Heart right ventricle (tissue), 16 donors: ENCODE data around the gene VPREB3. TPM values are rescaled to one million over a fixed set of nuclear protein-coding genes. Genes with fewer than 3 reads are reported as not detected.

ENCODE experiments used
- ATAC-seq, 8 donors: fragments of 200-7000 bp; cut with Tn5 transposase; one replicate each; pipeline ENCODE4 v1.9.1; 2020; ENCODE audit warnings: mild to moderate bottlenecking in 8 of 8, moderate library complexity in 8 of 8, moderate number of reproducible peaks in 1 of 8
- DNase-seq, 2 donors: peaks; one replicate each; pipeline ENCODE4 v3.0.0-alpha.2; 2020
- H3K27ac ChIP-seq, 10 donors: fragments of 200-600 bp; sonication (generic) in 2 of 10; one replicate each; pipeline versions ENCODE4 v1.5.0 to v1.8.0; 2020 to 2022; ENCODE audit warnings: mild to moderate bottlenecking in 3 of 10
- H3K27me3 ChIP-seq, 7 donors: fragments of 200-600 bp; one replicate each; pipeline ENCODE4 v1.8.0; 2021 to 2022; ENCODE audit warnings: mild to moderate bottlenecking in 2 of 7
- H3K36me3 ChIP-seq, 9 donors: fragments of 200-600 bp; sonication (generic) in 1 of 9; one replicate each; pipeline versions ENCODE4 v1.5.0 to v1.8.0; 2020 to 2022; ENCODE audit warnings: mild to moderate bottlenecking in 2 of 9
- H3K4me1 ChIP-seq, 9 donors: fragments of 200-600 bp; sonication (generic) in 1 of 9; one replicate each; pipeline versions ENCODE4 v1.5.0 to v1.8.0; 2020 to 2022; ENCODE audit warnings: mild to moderate bottlenecking in 4 of 9
- H3K4me3 ChIP-seq, 10 donors: fragments of 200-600 bp; sonication (generic) in 2 of 10; one replicate each; pipeline versions ENCODE4 v1.5.0 to v1.8.0; 2020 to 2022; ENCODE audit warnings: mild to moderate bottlenecking in 7 of 10, moderate library complexity in 2 of 10
- H3K9me3 ChIP-seq, 11 donors: fragments of 200-600 bp in 10 of 11; sonication (generic) in 2 of 11; one replicate each; pipeline versions ENCODE4 v1.5.0 to v1.8.0; 2013 to 2022; ENCODE audit warnings: mild to moderate bottlenecking in 2 of 11, control low read depth in 1 of 11, moderate library complexity in 1 of 11
- WGBS, 2 donors: extraction: QIAGEN DNeasy Blood & Tissue Kit; methylation state at CpG; one replicate each; pipeline ENCODE4 v1.1.7; 2013; ENCODE audit warnings: inconsistent platforms in 1 of 2; 5-methylcytosine and 5-hydroxymethylcytosine counted together
- intact Hi-C, 10 donors: fragments of 100-400 bp; cut with DNase I; formaldehyde crosslinking; loops; one replicate each; pipeline versions ENCODE4 v1.11.1 to v1.14.2; 2022
- polyA plus RNA-seq, 2 donors: library from polyadenylated mRNA; stranded (reverse); fragments of 200-250 nt; gene quantifications; one replicate each; pipeline ENCODE4 v1.2.3, GENCODE V29; 2013
- total RNA-seq, 10 donors: library from RNA; stranded (reverse); fragmentation: NEBNext Ultra II Directional in 3 of 10; extraction: Animal tissue kit (Norgen Biotek cat#: 25700) in 3 of 10; gene quantifications; one replicate each; pipeline versions ENCODE4 v1.2.1 to v1.2.4, GENCODE V29; 2021 to 2023
- TF ChIP-seq, protein P1 (sequence below), 9 donors: fragments of 200-600 bp; sonication (generic) in 2 of 9; IDR thresholded peaks; one replicate each; pipeline versions ENCODE4 v1.5.0 to v1.8.0; 2021 to 2022; ENCODE audit warnings: antibody characterized with exemption in 9 of 9, mild to moderate bottlenecking in 5 of 9, moderate library complexity in 1 of 9
- donor health status: Arrhythmogenic right ventricular cardiomyopathy.
- donor health status: ischemic (EF 13 %, LVEDD 7.1; RV severe dilation, severe dysfunction).
- donor health status: healthy with polysubstance abuse.
- donor health status: DM: no; HTN: yes; CAD: no.
- donor health status: DM: no; HTN: no; CAD: no.
- donor health status: ischemic (EF 25% LVEDD 6.9; RV normal size, moderate dysfunction).
- donor health status: ischemic (EF 25% LVEDD 5.7; RV mildly dilated, moderate dysfunction).
- donor health status: healthy.
- donor health status: DM: yes; HTN: yes; CAD: no.
- donor health status: Ischemic cardiomyopathy.
- donor health status: ischemic (EF 35%, LVEDD 5.7; RV mildly dilated, moderate dysfunction).
- donor health status: nonischemic (EF 11% LVEDD 7.7; RV severe dilation, severe dysfunction).
- donor health status: DM: yes; HTN: yes; CAD: no.
- donor health status: PGD.
- donor health status: ischemic (EF 29% LVEDD 5.4; RV normal size, mild dysfunction).
- donor health status: nonischemic (EF 23%, LVEDD 6.1; RV moderate dilation, normal function).

The VPREB3 gene
- total and polyA plus RNA-seq, 12 donors: 0.56 to 2.5 (median 0.96) TPM; not detected in 4

- 94% methylated on average over 12 of the region's 12 CpGs for WGBS, 2 donors
- Histone ChIP-seq H3K4me1 (peaks cover 0 to 17% (median 8%) of the 10 kb centered on the region in 9 donors), H3K36me3 (peaks cover 0 to 78% (median 25%) of the 10 kb centered on the region in 9 donors), H3K4me3 (no peak overlapping the region), H3K27ac (no peak overlapping the region), H3K9me3 (no peaks in the 10 kb centered on the region), H3K27me3 (no peaks in the 10 kb centered on the region)
- DNase-seq: no peak
- no peak for ATAC-seq
- intact Hi-C loops: no loop called here
- TF ChIP-seq, protein P1, sequence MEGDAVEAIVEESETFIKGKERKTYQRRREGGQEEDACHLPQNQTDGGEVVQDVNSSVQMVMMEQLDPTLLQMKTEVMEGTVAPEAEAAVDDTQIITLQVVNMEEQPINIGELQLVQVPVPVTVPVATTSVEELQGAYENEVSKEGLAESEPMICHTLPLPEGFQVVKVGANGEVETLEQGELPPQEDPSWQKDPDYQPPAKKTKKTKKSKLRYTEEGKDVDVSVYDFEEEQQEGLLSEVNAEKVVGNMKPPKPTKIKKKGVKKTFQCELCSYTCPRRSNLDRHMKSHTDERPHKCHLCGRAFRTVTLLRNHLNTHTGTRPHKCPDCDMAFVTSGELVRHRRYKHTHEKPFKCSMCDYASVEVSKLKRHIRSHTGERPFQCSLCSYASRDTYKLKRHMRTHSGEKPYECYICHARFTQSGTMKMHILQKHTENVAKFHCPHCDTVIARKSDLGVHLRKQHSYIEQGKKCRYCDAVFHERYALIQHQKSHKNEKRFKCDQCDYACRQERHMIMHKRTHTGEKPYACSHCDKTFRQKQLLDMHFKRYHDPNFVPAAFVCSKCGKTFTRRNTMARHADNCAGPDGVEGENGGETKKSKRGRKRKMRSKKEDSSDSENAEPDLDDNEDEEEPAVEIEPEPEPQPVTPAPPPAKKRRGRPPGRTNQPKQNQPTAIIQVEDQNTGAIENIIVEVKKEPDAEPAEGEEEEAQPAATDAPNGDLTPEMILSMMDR (IDR thresholded peaks at IDR 0.05): no peak
Observed at GRCh38 chr22:23712256-23712655, 42.0 kb downstream of the VPREB3 start.

DNA sequence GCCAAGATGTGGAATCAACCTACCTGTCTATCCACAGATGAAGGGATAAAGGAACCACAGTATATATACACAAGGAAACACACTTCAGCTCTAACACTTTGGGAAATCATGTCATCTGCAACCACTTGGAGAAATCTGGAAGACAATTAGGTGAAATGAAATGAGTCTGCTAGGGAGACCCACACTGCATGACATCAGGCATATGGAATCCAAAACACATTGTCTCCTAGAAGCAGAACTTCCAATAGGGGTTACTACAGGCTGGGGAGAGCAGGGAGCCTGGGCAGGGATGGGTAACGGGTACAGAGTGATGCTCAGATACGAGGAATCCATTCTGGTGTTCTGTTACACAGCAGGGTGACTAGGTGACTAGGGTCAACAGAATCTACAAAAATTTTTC, 45.1 kb downstream of the VPREB3 start:
- WGBS, 2 donors: 86 to 93% methylated on average over 2 of the region's 2 CpGs
- Histone ChIP-seq H3K27me3 (no peaks in the 10 kb centered on the region), H3K9me3 (no peaks in the 10 kb centered on the region), H3K4me1 (no peaks in the 10 kb centered on the region), H3K36me3 (peaks cover 0 to 100% (median 51%) of the 10 kb centered on the region in 9 donors), H3K4me3 (no peak overlapping the region), H3K27ac (no peak overlapping the region)
- TF ChIP-seq, protein P1 (IDR thresholded peaks at IDR 0.05): no peak
- intact Hi-C loops: no loop called here
- DNase-seq (no peak), ATAC-seq (no peak)

GRCh38 chr22:23708270-23708669, 46.0 kb downstream of the VPREB3 start:
- H3K36me3 ChIP-seq: peaks cover 0 to 100% (median 51%) of the 10 kb centered on the region in 9 donors
- TF ChIP-seq, protein P1 (IDR thresholded peaks at IDR 0.05): no peak
- WGBS, 2 donors: 89 to 92% methylated on average over 1 of the region's 1 CpG
- no peaks in the 10 kb centered on the region for H3K27me3 ChIP-seq
- intact Hi-C loops: no loop called here
- H3K4me1 ChIP-seq: no peaks in the 10 kb centered on the region
- no peaks in the 10 kb centered on the region for H3K9me3 ChIP-seq
- no peak overlapping the region for H3K27ac ChIP-seq
- ATAC-seq (no peak), DNase-seq (no peak)
- no peak overlapping the region for H3K4me3 ChIP-seq

- DNase-seq: no peak
- H3K27ac ChIP-seq: no peak overlapping the region
- H3K9me3 ChIP-seq: no peaks in the 10 kb centered on the region
- TF ChIP-seq, protein P1 (IDR thresholded peaks at IDR 0.05): no peak
- H3K36me3 ChIP-seq: peaks cover 0 to 100% (median 42%) of the 10 kb centered on the region in 9 donors
- WGBS, 2 donors: 92 to 93% methylated on average over 3 of the region's 3 CpGs
- no peak overlapping the region for H3K4me3 ChIP-seq
- no peaks in the 10 kb centered on the region for H3K27me3 ChIP-seq
- ATAC-seq: no peak
- no peaks in the 10 kb centered on the region for H3K4me1 ChIP-seq
- intact Hi-C loops: no loop called here
Observed at GRCh38 chr22:23705358-23705757, 48.9 kb downstream of the VPREB3 start.
